Measurements from ENCODE around the gene BDKRB1.

BDKRB1 gene

GRCh38 chr14:96255501-96256366, at the start of gene BDKRB1:
Gene BDKRB1, plus strand, starts transcription at chr14:96256210. Its CDS starts 7,473 bp downstream, at chr14:96263683.
- DNase-seq, result no peak

- no peak for DNase-seq
These were observed 49.5 kb upstream of the BDKRB1 start for GRCh38 chr14:96206461-96206860.

GRCh38 chr14:96207686-96208085, 48.3 kb upstream of the BDKRB1 start:
- DNase-seq, result no peak

DNA sequence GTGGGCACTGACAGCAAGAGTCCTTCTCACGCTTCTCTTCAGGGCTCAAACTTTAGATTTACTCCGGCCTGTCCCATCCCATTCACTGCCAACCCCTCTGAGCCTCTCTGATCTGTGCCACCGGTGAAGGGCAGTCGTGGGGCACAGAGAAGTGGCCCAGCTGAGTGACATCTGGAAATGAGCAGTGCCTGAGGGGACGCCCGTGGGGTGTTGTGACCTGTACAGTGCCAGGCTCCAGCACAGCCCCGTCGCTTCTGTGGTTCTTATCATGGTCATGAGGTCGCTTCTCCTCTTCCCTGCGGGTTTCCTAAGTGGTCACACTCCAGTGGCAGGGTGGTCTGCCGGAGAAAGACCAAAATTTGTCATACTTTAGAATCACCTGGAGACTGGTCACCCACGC, 47.3 kb upstream of the BDKRB1 start:
- no peak for DNase-seq

GRCh38 chr14:96212140-96212539, 43.9 kb upstream of the BDKRB1 start:
- no peak for DNase-seq

DNA sequence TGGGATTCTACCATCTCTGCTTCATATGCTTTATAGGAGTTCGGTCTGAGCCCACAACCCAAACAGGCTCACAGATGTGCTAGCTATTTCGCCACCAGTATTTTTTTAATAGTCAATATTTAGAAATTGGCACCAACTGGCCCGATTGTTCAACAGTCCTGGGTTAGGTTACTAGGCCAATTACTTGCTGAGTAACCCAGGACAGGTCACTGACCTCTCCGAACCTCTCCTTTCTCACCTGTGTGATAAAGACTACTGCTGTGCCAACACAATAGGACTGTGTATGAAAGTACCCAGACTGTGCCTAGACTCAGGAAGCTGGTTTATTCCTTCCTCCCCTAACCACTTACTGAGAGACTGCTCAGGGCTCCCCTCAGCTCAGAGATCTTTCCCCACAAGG, 43.1 kb upstream of the BDKRB1 start:
- DNase-seq, result no peak

DNA sequence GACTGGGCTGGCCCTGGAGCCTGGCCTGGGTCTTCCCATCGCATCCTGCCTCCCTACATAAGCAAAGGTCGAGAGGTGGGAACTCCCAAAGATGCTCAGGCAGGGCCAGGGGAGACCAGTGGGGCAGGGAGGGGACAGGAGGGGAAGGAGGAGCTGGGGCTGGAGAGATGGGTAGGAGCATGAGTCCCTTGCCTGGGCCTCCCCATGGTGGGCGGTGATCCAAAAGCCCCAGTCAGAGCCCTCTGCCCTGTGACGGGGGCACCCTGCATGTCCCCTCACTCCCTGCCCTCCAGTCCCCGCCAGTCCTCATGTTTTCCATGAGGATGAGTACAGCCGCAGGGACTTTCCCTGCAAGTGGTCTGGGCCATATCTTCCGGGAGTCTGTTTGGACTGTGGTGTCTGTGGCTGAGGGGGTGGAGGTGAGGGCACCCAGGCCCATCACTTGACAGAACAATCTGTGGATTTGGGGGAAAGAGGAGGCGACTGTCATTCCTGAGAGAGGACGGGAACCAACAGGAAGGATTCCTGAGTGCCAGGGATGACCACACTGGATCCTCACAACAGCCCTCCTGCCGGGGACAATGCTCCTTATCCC, 42.0 kb upstream of the BDKRB1 start:
- no peak for DNase-seq

DNA sequence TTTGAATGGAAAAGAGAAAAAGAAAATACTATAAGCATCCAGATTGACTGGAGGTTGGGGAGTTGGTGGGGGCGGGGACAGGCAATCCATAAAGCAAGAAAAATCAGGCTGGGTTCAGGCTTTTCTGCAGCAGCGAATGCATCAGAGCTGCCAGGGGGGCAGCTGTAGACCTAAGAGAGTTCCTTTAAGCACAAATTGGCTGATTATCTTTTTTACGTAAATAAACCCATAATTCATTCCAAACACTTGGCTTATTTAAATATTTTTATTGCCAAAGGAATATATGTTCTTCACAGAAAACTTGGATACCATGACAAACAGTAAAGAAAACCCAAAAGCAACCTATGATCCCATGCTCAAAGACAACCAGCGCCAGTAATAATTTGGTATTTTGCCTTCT, 41.2 kb upstream of the BDKRB1 start:
- no peak for DNase-seq

DNA sequence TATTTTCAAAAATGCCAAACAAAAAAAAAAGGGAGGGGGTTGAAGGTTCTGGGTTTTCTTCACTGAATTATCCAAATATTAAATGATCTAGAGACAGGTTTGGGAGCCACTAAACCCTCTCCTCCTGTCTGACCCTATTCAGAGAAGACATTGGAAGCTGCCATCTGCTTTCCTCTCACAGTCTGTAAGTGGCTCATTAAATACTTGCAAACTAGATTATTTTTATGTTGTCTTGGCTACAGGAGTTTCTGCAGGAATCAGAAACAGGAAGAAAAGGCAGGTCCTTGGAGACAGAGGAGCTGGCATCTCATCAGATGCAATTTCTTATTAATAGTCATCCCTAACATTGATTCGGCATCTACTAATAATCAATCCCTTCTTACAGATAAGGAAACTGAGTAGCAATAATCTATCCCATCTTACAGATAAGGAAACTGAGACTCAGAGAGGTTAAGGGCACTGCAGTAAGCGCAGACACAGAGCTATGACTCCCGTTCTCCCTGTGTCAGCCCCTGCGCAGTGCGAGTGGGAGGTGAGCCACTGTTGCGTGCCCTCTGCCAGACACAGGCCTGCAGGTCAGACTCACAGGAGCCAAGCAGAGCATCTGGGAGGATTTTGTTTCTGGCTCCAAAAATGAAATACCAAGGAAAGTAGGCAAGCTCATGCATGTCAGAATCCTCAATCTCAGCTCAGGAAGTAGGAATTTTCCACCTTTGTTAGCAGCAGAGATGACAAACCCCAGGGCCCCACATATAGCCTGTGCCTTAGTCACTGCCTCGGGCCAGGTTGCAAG, 40.4 kb upstream of the BDKRB1 start:
- DNase-seq, result no peak

- DNase-seq, result no peak
These were observed 39.4 kb upstream of the BDKRB1 start for GRCh38 chr14:96216627-96217026.

DNA sequence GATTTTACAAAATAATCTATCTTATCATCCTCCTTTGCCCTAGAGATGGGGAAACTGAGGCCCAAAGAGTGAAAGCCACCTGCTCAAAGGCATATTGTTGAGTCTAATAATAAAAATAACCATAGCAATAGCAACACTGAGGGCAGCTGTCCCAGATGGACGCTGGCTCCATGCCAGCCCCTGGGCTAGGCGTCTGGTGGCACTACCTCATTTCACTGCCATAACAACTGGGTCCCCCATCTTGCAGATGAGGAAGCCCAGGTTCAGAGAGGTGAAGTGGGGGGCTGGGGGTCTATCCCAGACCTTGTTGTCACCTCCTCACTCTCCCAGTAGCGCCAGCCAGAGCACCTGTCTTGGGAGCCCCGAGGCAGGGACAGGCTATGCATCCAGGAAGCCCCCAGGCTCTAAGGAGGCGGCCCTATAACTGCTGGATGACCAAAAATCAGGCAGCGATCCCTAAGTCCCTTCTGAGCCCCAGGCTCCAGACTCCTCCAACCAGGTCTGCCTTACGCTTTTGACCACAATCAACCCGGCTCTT, 38.6 kb upstream of the BDKRB1 start:
- no peak for DNase-seq

GRCh38 chr14:96221109-96221650, 34.8 kb upstream of the BDKRB1 start:
- DNase-seq, result no peak

GRCh38 chr14:96221841-96222240, 34.2 kb upstream of the BDKRB1 start:
- no peak for DNase-seq

- no peak for DNase-seq
These were observed 31.4 kb upstream of the BDKRB1 start for GRCh38 chr14:96224480-96225096.

DNA sequence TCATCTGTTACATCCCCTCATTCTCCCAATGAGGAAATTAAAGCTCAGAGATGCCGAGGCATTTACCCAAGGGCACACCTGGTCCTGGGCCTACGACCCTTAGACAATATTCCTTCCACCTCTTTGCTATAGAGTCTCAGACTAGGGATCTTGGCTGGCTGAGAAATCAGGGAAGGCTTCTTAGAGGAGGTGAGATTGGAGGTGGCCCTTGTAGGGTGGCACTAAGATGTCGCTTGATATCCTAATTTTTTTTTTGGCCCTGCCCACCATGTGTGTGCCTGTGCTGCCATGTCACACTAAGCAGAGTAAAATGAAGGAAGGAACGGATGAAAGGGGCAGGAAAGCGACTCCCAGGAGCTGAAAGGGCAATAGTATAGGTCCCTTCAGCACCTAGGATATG, 30.8 kb upstream of the BDKRB1 start:
- DNase-seq, result no peak

DNA sequence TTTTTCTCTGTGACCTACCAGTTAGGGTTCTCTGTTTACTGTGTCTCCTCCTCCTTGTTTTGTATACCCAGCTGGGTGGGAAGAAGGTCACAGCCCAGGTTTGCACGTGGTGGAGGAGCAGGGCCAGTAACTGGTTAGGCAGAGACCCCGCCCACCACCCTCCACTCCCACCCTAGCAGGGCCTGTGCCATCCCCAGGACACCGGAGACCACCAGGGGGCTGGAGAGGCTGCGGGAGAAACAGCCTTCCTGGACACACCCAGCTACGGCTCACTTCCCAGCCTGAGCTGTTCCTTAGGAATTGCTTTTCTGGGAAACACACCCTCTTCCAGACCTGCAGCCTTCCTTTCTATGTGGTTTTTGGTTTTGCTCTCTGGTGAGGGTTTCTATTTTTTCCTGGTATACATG, 30.3 kb upstream of the BDKRB1 start:
- no peak for DNase-seq

DNA sequence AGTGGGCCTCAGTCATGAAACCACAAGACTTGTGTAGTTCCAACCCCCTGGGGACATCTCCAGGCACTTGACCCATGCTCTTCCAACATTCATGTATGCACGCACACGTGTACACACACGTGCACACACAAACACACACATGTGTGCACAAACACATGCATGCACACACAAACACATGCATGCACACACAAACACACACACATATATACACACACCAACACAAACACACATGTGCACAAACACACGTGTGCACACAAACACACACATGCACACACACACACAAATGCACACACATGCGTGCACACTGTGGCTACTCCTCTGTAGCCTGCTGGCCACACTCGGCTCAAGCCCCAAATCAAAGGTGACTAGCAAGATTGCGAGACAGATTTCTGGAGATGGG, 28.6 kb upstream of the BDKRB1 start:
- DNase-seq, result no peak

DNA sequence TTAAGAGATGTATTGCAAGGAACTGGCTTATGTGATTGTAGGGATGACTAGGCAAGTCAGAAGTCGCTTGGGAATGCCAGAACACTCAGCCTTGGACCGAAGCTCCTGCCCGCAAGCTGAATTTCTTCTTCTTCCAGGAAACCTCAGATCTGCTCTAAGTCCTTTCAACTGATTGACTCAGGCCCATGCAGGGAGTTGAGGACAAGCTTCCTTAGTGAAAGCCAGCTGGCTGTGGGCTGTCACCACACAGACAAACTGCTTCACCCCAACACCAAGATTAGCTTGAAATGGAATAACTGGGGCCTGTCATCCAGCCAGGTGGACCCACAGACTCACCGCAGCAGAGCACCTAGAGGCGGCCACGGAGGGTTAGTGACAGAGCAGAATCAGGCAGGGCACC, 26.7 kb upstream of the BDKRB1 start:
- DNase-seq, result no peak

GRCh38 chr14:96231056-96231455, 25.0 kb upstream of the BDKRB1 start:
- no peak for DNase-seq

DNA sequence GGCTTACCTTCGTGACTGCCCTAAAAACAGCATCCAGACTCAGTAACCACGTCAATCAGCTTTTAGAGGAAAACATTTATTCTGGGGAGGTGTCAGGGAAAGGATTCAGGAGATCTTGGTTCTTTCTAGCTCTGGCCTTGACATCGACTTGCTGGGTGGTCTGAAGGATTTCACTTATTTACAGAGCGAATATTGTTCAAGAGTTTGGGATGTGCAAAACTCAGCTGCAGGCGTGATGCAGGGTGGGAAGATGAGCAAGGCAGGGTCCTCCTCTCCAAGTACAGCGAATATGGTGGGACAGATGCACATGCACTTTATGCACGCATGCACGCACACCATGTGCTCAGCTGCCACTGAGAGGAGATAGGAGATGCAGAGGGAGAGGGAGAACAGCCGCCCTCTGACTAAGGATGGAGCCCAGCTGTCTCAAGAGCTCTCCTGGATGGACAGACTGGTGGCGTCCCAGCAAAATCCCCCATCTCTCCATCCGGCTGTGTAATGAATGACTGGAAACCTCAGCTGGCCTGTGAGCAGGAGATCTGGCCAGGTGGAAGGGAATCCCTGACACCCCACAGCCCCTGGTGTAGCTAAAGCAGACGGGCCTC, 24.4 kb upstream of the BDKRB1 start:
- no peak for DNase-seq

GRCh38 chr14:96232506-96232905, 23.5 kb upstream of the BDKRB1 start:
- no peak for DNase-seq

- DNase-seq, result no peak
These were observed 22.3 kb upstream of the BDKRB1 start for GRCh38 chr14:96233661-96234060.

Data from activated gamma-delta T cell treated with Interleukin-2 at 50 U/mL for 16 hours (primary cell).